GM21528 (cell line): ENCODE measurements around the gene ULBP1.
"Not testable (repeated sequence)": the region's sequence is repeated elsewhere in the genome, so short reads cannot be mapped to it uniquely, and the experiment has no call there.

Source experiments
- ATAC-seq: cut with Tn5 transposase; IDR thresholded peaks from one replicate; pipeline ENCODE4 v1.9.1; 2021; ENCODE audit warnings: mild to moderate bottlenecking, moderate library complexity; ENCODE audit not compliant: unreplicated experiment, low FRiP score

The ULBP1 gene

DNA sequence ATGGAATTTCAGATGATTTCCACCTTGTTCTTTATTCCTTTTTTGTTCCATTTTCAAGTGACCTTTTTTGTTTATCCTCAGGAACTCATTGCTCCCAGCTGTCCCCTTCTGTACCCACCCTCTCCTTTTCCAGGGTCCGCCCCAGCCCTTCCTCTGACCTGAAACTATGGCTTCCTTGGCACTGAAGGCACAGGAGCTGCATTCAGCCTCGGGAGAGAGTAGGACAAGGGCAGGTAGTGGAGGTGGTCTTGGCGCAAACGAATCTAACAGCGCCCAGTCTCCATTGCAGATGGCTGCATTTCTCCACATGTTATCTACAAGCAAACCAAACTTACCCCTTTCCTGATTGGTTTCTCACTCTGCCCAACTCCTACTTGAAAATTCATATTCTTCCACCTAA lies 30.7 kb upstream of the ULBP1 start:
- no peak for ATAC-seq

DNA sequence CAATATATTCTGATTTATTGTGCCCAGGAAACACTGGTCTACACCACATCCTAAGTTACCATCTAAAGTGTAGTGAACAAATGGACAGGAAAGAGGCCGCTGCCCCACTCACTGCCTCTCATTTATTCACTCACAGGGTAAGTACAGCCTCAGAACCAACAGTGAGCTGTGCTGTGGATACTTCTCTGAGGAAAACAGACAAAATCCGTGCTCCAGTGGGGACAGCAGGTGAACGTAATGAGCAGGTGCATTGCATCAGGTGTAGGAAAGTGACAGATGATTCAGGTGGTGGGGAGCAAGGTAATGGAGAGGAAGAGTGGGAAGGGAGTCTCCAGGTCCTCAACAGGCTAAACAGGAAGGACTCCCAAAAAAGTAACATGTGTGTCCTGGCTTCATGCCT lies 30.3 kb upstream of the ULBP1 start:
- no peak for ATAC-seq

- ATAC-seq = no peak
These were observed 29.2 kb upstream of the ULBP1 start for GRCh38 chr6:149934249-149935156.

- ATAC-seq = no peak
These were observed 28.5 kb upstream of the ULBP1 start for GRCh38 chr6:149935246-149935645.

DNA sequence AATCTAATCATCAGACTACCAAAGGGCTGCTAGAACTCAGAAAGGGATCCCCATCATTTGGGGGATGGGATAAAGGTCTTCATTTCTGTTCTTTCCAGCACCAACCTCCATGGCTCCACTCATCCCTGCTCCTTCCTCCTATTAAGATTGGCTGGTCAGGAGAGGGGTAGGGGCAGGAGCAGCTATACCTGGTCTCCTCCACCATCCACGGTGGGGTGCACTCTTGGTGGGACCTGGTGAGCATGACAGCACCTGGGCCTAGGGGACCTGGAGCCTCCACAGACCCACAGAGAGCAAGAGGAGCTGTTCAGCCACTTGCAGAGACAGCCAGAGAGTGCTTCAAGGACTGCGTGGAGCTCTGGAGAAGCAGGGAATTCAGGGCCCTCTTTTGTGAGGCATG lies 28.1 kb upstream of the ULBP1 start:
- ATAC-seq = no peak

GRCh38 chr6:149936743-149937142 lies 27.0 kb upstream of the ULBP1 start:
- no peak for ATAC-seq

- not testable (repeated sequence) for ATAC-seq
These were observed 25.7 kb upstream of the ULBP1 start for GRCh38 chr6:149938013-149938570.

GRCh38 chr6:149938571-149939355 lies 25.0 kb upstream of the ULBP1 start:
- peak; percentile 66 for ATAC-seq

- no peak for ATAC-seq
These were observed 24.4 kb upstream of the ULBP1 start for GRCh38 chr6:149939356-149939648.

- no peak for ATAC-seq
These were observed 23.7 kb upstream of the ULBP1 start for GRCh38 chr6:149939909-149940671.

DNA sequence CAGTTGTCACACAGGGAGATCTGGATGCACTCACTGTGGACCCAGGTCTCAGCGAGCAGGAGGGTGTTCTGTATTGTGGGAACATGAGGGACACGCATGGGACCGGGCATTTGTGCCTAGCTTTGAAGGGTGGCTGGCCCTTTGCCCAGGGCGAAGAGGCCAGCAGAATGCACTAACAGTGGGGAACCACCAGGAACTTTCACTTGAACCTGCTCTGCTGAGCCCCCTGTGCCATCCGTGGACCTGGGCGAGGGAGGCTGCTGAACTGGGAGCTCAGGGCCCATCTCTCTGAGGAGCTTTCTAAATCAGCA lies 23.1 kb upstream of the ULBP1 start:
- no peak for ATAC-seq

GRCh38 chr6:149941583-149942460 lies 21.9 kb upstream of the ULBP1 start, which contains the start of gene ULBP2:
ULBP2 (plus strand) TSS chr6:149942014; CDS start chr6:149942073, 59 bp downstream.
- no peak for ATAC-seq

DNA sequence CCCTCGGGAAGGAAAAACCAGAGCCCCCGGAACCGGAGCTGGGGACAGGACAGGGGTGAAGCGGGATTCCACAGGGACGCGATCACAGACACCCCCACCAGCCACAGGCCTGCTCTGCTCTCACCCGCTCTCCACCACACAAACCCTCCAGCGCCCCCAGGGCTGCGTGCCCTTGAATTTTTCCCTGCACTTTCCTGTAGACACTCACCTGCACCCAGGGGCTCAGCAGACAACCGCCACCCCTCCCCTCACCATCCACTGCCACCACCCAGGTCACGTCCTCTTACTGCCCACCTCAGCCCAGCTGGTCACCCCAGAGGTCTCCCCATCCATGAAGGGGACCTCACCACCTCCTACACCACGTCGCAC lies 21.3 kb upstream of the ULBP1 start:
- no peak for ATAC-seq

GRCh38 chr6:149943321-149943720 lies 20.4 kb upstream of the ULBP1 start:
- not testable (repeated sequence) for ATAC-seq

DNA sequence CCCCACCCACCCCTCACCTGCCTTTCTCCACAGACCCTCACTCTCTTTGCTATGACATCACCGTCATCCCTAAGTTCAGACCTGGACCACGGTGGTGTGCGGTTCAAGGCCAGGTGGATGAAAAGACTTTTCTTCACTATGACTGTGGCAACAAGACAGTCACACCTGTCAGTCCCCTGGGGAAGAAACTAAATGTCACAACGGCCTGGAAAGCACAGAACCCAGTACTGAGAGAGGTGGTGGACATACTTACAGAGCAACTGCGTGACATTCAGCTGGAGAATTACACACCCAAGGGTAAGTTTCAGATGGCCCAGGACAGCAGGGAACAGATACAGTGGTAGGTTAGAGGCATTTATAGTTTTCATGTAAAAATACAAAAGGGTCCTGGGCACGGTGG lies 18.5 kb upstream of the ULBP1 start:
- not testable (repeated sequence) for ATAC-seq

- ATAC-seq = not testable (repeated sequence)
These were observed 17.1 kb upstream of the ULBP1 start for GRCh38 chr6:149946631-149947030.

GRCh38 chr6:149947533-149947932 lies 16.2 kb upstream of the ULBP1 start:
- not testable (repeated sequence) for ATAC-seq

DNA sequence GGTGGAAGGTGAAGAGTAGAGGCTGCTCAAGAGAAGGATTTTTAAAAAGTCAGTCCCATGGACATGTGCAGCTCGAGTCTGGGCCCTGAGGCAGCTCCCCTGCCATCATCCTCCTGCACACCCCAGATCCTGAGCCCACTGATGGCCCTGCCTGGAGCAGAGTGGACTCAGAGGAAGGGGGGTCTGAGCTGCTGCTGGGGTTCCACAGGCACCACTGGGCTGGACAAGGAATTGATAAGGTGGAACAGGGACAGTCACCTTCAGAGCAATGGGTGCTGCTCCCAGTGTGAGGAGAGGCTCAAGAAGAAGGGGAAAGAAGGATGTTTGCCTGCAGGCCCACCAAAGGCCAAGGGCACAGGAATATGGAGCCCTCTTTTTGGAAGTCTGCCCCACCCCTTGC lies 15.7 kb upstream of the ULBP1 start:
- no peak for ATAC-seq

GRCh38 chr6:149948616-149949015 lies 15.1 kb upstream of the ULBP1 start:
- no peak for ATAC-seq

DNA sequence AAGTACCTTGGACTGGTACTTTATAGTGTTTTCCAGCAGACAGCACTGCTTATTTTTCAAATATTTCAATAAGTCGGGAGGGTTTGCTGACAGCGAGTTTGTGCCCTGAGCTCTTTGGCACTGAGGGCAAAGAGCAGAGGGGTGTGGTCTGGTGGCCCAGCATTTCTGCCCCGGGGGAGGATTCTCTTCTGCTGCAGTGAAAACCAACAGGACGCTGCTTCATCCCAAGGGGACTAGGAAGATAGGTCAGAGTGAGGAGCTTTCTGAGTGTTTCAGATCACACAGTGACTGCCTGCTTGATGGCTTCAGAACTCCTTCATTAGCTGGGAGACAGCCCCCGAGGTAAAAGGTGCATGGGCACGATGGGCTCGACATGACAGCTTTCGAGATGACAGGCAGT lies 13.3 kb upstream of the ULBP1 start:
- no peak for ATAC-seq
